HTERT RPE-1 (cell line): ENCODE measurements around the gene TMPO.
"Not testable (repeated sequence)": the region's sequence is repeated elsewhere in the genome, so short reads cannot be mapped to it uniquely, and the experiment has no call there.

Source experiments
- in situ Hi-C: fragments of 300-500 bp; cut with MboI; formaldehyde crosslinking; loops from 4 replicates; pipeline ENCODE4 v1.14.3; 2020; ENCODE audit warnings: low sequenced_read_pairs

TMPO gene

DNA sequence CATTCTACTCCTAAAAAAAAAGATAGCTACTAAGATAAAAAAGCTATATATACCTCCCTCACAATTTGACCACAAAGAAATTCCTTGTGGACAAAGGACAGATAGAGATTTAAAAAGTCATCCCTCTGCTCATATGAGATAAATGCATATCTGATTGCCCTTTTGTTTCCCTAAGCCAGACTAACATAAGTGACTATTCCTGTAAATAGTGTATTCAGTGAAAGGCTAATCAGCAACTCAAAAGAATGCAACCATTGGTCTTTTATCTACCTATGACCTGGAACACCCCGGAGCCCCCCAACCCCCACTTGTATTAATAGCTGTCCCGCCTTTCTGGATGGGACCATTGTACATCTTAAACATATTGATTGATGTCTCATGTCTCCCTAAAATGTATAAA is 6.3 kb upstream of the TMPO start:
- in situ Hi-C loops, result no loop called here

DNA sequence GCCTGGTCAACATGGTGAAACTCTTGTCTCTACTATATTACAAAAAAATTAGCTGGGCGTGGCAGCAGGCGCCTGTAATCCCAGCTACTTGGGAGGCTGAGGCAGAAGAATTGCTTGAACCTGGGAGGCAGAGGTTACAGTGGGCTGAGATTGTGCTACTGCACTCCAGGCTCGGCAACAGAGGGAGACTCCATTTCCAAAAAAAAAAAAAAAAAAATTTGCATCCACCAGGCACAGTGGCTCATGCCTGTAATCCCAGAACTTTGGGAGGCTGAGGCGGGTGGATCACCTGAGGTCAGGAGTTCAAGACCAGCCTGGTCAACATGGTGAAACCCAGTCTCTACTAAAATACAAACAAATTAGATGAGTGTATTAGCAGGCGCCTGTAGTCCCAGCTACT is 3.6 kb upstream of the TMPO start:
- in situ Hi-C loops, result not testable (repeated sequence)

DNA sequence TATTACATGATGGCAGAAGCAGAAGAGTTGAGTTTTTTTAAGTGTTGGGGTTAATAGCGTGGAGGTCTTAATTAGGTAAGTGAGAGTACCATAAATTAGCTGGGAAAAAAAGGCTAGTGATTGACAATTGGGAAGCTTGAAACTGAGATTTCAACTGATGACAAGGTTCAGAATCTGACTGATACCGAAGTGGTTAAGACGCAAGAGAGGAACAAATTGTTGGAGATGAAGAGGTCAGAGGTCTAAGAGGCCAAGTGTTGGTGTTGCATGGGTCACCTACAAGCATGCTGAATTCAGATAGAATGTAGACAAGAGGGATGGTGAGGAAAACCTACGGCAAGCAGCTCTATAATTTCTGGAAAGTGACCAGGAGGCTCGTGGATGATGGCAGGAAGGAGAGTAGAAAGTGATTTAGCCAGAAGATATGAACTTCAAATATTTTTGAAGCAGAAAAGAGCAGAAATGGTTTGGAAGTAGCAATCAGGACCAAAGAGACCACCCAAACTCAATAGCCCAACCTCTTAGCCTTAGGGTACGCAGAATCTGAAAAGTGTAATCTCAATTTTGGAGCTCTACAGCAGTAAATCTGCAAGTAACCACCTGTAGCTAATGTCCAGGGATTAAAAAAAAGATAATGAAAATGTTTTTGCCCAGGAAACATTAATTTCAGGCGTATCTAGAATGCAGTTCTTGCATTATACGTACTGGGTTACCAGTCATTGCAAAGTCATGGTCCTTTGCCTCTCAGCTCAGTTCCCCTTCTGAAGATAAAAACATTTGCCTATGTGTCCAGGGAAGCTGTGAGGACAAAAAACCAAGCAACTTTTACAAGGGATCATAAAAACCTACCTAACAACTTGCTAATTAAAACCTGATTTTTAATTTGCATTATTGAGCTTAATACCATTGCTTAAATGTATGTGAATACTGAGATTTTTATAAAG is 1.7 kb upstream of the TMPO start:
- in situ Hi-C loops, result no loop called here

DNA sequence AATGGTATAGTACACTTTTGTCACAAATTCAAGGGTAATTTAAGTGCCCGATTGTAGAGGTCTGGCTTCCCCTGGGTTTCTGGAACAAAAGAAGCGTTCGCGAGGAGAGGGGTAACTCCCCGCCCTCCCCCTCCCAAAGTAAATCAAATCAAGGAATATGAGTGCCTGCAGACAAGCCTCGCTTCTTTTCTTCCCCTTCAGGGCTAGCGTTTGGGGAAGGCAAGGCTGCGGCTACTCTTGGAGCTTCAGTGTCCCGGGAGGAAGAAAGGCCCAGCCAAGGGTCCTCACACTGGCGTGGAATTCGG is 456 bp upstream of the TMPO start:
- in situ Hi-C loops, result no loop called here

DNA sequence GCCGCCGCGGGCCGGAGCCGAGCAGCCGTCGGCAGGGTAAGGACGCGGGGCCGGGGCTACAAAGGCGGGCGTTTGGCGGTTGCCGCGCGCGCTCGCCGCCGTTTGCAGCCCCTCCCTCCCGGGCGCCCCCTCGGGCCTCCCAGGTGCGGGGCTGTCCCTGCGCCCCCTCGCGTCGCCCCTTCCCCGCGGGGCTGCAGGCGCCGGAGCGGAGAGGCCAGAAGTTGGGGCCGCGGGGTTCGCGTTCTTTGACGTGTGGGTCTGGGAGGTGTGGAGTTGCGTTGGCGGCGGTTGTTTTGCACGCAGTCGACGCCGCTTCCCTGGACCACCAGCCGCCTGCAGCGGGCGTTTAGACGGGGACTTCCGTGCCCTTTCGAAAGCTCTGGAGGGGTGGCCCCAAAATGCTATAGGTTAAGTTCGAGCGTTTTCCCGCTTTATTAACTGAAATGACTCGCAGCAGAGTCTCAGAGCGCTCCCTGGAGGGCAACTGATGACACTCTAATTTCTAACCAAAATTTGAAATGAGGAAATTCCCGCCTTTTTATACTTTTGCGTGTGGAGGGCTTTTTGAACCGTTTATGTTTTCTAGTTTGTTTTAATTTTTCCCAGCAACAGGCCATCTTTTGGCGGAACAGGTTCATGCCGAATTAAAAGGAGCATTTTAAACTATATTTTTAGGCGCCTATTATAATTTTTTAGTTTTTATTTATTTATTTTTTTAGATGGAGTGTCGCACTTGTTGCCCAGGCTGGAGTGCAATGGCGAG is 902 bp downstream of the TMPO start:
- in situ Hi-C loops, result no loop called here

DNA sequence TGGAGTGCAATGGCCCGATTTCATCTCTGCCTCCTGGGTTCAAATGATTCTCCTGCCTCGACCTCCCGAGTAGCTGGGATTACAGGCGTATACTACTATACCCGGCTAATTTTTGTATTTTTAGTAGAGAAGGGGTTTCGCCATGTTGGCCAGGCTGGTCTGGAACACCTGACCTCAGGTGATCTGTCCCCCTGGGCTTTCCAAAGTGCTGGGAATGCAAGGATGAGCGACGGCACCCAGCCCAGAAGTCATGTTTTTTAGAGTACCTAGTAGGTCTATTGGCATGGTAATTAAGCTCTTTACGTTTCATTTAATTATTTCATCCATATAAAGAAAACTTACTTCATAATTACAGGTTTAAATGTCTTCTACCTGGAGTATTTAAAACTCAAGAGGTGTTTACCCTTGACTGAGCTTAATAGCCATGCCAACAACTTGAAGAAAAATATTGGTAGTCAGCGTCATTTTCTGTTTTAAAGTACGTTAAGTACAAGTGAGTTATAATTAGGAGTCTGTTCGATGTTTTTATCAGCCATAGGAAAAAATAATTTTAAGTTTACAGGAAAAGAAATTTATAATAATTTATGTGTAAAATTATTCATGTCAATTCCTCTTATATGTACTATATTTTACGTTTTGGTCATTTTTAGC is 4.0 kb downstream of the TMPO start:
- in situ Hi-C loops, result no loop called here

DNA sequence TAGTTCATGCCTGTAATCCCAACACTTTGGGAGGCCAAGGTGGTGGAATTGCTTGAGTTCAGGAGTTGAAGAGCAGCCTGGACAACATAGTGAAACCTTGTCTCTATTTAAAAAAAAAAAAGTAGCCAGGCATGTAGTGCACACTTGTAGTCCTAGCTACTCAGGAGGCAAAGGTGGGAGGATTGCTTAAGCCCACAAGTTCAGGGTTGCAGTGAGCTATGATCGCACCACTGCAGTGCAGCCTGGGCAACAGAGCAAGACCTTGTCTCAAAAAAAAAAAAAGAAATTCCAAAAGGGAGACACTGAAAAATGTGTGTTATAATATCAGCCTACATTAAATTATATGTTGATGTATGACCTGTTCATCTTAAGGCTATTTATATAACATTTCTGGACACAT is 14.7 kb downstream of the TMPO start:
- in situ Hi-C loops, result no loop called here

DNA sequence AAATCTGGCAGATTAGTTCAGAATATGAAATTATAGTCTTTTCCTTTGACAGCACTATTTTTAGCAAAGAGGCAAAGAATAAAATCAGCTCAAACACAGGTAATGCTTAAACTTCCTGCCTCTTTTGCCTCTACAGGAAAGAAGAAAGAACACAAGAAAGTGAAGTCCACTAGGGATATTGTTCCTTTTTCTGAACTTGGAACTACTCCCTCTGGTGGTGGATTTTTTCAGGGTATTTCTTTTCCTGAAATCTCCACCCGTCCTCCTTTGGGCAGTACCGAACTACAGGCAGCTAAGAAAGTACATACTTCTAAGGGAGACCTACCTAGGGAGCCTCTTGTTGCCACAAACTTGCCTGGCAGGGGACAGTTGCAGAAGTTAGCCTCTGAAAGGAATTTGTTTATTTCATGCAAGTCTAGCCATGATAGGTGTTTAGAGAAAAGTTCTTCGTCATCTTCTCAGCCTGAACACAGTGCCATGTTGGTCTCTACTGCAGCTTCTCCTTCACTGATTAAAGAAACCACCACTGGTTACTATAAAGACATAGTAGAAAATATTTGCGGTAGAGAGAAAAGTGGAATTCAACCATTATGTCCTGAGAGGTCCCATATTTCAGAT is 17.4 kb downstream of the TMPO start:
- in situ Hi-C loops, result no loop called here

DNA sequence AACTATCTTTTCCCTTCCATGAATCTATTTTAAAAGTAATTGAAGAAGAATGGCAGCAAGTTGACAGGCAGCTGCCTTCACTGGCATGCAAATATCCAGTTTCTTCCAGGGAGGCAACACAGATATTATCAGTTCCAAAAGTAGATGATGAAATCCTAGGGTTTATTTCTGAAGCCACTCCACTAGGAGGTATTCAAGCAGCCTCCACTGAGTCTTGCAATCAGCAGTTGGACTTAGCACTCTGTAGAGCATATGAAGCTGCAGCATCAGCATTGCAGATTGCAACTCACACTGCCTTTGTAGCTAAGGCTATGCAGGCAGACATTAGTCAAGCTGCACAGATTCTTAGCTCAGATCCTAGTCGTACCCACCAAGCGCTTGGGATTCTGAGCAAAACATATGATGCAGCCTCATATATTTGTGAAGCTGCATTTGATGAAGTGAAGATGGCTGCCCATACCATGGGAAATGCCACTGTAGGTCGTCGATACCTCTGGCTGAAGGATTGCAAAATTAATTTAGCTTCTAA is 18.4 kb downstream of the TMPO start:
- in situ Hi-C loops, result no loop called here

DNA sequence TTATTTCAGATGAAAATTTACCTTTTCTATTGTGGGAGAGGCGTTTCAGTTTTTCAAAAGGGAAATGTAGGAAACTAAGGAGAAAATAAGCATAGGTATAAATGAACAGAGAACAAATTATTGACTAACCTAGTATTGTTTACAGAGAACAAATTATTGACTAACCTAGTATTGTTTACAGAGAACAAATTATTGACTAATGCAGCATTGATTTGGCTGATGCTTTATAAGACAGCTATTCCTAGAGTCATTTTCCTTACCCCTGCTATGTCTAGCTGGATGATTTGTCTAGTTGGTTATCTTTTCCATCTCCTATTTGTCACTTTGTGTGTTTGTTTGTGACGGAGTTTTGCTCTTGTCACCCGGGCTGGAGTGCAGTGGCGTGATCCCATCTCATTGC is 22.6 kb downstream of the TMPO start:
- in situ Hi-C loops, result no loop called here

DNA sequence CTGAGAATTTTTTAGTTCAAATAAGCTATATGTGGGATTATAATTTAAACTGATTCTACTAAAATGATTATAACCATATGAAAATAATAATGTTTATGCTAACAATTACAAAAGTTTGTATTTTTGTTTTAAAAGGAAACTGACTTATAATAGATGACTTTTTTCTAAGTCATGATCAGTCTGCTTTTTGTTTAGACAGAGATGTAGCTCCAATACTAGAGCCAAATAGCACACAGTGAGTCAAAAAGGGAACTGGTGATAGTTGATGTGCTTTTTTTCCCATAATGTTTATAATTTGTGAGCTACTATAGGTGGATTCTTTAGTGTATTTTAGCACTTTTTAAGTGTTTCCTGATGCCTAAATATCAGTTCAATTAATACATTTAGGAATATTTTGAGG is 28.3 kb downstream of the TMPO start:
- in situ Hi-C loops, result no loop called here

DNA sequence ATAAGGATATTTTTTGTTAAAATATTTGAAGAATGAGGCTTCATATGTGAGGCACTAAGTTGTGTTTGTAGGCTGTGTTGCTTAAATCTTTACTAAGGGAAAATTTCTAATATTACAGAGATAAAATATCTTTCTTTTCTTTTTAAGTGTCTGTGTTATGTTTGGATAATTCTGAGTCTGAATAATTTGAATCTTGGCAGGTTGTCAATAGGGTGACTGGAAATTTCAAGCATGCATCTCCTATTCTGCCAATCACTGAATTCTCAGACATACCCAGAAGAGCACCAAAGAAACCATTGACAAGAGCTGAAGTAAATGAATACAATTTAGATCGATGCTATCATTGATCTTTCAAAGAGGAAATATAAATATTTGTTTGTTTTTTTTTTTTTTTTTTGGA is 29.4 kb downstream of the TMPO start:
- in situ Hi-C loops, result no loop called here

DNA sequence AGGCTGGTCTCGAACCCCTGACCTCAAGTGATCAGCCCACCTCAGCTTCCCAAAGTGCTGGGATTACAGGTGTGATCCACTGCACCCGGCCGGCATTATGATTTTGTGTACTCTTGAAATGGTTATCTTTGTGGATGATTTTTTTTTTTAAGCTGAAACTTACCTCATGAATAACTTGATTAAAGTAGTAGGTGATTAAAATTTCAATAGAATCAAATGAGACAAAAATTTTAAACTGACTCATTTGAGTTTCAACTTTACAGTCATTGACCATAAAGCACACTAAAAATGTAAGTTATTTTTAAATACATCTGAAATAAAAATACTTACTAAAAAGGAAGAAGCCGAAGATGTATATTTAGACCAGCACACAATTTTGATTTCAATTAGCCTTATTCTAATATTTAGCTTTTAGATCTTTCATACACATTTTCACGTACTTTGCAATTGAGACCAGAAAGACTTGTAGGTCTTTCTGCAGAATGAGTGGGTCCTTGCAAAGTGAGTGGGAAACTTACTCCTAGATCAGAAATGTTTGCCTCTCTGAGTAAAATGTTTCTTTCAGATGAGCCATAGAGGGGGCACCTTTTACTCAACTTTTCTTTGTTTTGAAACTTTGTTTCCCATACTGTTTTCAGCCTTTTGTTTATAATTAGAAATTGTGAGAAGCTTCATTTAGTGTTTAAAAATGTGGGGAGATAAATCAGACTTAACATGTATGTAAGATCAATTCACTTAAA is 34.2 kb downstream of the TMPO start:
- in situ Hi-C loops, result no loop called here

DNA sequence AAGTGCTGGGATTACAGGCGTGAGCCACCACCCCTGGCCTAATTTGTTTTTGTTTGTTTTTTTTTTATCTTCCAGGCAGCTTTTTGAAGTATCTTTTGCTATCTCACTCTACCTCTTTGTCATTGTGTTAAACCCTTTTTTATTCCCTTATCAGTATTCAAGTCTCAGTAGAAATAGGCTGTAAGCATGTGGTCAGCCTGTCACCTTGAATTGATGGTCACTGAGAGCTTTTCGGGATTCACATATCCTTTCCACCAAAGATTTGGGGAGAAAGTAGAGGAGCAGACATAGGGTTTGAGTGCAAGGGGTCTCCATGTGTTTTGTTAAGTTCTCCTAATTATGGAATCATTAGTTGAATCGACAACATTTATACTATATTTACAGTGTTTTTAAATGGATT is 36.4 kb downstream of the TMPO start:
- in situ Hi-C loops, result no loop called here

DNA sequence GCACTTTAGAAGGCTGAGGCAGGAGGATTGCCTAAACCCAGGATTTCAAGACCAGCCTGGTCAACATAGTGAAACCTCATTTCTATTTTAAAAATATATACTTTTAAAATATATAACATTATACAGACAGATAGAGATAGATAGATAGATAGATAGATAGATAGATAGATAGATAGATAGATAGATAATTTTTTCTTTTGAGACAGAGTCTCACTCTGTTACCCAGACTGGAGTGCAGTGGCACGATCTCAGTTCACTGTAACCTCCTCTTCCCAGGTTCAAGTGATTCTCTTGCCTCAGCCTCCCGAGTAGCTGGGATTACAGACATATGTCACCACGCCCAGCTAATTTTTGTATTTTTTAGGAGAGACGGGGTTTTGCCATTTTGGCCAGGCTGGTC is 42.7 kb downstream of the TMPO start:
- in situ Hi-C loops, result not testable (repeated sequence)

DNA sequence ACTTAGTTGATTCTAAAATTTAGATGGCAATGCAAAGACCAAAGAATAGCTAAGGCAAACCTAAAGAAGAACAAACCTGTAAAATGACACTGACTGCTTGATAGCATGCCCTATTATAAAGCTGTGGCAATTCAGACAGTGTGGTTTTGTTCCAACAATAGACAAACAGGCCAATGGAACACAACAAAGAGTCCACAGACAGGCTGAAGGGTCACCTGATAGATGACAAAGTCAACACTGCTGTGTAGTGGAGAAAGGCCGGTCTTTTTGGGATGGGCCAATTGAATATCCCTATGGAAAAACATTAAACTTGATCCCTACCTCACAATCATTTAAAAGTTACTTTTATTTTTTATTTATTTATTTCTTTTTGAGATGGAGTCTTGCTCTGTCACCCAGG is 44.3 kb downstream of the TMPO start:
- in situ Hi-C loops, result no loop called here

DNA sequence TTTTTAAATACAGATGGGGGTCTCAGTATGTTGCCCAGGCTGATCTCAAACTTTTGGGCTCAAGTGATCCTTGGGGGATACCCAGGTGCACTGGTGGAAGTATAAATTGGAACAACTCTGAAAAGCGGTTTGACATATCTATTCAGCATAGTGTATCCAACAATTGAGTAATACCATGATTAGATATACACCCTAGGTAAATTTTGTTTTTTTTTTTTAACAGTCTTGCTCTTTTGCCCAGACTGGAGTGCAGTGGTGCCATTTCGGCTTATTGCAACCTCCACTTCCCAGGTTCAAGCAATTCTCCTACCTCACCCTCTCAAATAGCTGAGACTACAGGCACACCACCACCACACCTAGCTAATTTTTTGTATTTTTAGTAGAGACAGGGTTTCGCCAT is 46.5 kb downstream of the TMPO start:
- in situ Hi-C loops, result no loop called here

DNA sequence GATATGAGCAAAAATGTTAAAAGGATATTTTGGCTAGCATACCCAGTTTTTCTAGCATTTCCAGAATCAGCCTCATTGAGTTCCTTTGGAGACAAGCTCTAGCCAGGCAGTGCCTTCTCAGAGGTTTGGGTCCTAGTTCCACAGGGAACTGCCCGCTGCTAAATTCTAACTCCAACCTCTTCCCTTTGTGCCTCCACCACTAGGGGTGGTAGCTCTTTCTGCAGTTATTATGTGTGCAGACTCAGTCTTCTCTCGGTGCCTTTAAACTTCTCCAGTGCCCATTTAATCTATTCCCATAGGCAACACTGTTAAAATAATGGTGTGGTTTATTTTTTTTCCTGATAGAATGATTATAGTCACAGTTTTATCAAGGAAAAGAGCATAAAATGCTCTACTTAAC is 56.6 kb downstream of the TMPO start:
- in situ Hi-C loops, result no loop called here

DNA sequence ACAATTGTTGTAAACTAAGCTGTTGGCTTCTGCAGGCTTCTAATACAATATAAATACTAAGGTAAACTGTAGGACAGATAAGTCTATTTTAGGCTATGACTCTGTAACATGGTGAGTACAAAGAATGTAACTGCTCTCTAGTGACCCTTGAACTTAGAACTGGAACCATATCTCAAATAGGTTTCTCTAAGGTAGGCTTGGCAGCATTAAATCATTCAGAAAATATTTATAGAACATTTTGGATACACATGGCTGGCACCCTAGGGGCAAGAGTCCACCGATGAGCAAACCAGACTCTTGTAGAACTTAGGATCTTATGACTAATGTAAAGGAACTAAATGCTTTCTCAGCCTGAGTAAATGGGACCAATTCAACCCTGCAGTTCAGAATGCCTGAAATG is 58.7 kb downstream of the TMPO start:
- in situ Hi-C loops, result no loop called here

DNA sequence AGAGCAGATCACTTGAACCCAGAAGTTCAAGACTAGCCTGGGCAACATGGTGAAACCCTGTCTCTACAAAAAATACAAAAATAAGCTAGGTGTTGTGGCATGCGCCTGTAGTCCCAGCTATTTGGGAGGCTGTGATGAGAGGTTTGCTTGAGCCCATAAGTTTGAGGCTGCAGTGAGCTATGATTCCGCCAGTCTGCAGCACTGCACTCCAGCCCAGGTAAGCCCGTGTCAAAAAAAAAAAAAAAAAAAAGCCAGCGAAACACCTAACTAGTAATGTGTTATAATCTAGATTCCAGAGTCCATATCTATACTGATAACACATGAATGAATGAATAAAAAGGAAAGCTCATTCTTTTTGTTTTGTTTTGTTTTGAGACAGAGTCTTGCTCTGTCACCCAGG is 59.6 kb downstream of the TMPO start:
- in situ Hi-C loops, result no loop called here

DNA sequence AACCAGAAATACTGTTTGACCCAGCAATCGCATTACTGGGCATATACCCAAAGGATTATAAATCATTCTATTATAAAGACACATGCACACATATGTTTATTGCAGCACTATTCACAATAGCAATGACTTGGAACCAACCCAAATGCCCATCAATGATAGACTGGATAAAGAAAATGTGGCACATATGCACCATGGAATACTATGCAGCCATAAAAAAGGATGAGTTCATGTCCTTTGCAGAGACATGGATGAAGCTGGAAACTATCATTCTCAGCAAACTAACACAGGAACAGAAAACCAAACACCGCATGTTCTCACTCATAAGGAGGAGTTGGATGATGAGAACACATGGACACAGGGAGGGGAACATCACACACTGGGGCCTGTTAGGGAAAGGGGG is 61.4 kb downstream of the TMPO start:
- in situ Hi-C loops, result not testable (repeated sequence)
